ENCODE results near the gene SCN5A. TPM values are rescaled to one million over a fixed set of nuclear protein-coding genes. Genes with fewer than 3 reads are reported as not detected.

Gene SCN5A
- total and polyA plus RNA-seq, 2 of the 13 experiments (the other 11 are each of a cell fraction or from before 2014, with no cell fraction given): 0.22 TPM; not detected in 1

DNA sequence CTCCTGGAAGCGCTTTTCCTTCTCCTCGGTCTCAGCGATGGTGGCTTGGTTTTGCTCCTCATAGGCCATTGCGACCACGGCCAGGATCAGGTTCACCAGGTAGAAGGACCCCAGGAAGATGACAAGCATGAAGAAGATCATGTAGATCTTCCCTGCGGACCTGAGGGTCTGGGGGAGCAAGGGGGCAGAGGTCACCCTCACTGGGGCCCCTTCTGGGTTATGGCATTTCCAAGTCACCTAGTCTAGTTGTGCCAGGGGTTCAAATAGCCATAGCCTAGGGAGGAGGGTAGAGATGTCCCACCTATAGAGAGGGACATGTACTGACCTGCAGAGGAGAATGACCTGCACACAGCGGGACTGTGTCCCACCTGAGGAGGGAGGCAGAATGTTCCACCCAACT is 43.5 kb downstream of the SCN5A start:
- H3K27me3 ChIP-seq (ENCODE audit: control insufficient read depth in 1 of 2, insufficient read depth in 2 of 2, low read length in 2 of 2): peaks cover 6 to 61% of the 10 kb centered on the region in 2 experiments; a peak in 4 of 5 replicates
- DNase-seq (ENCODE audit: low spot score) (no peak), ATAC-seq (no peak), FAIRE-seq (no peak)
- no peak overlapping the region for H3K27ac ChIP-seq (ENCODE audit: extremely low read length, insufficient read depth, low read length)
- BruUV-seq (replicated peaks): no TSS peak
- H3K4me3 ChIP-seq (replicated peaks in 1 of 3; ENCODE audit: insufficient read depth in 1 of 3, low read depth in 2 of 3, low read length in 3 of 3): no peak overlapping the region
- no peaks in the 10 kb centered on the region for H3K9me3 ChIP-seq (ENCODE audit: low read length)
- H3K9ac ChIP-seq (ENCODE audit: insufficient read depth, low read depth, low read length): no peak overlapping the region
- no peak overlapping the region for H2AFZ ChIP-seq (ENCODE audit: low read length)
- no peak overlapping the region for H3K4me2 ChIP-seq (ENCODE audit: low read depth, low read length)
- CTCF ChIA-PET (ENCODE audit: low intra/inter-chr PET ratio, low total read pairs): no interaction called here
- POLR2A ChIA-PET: no interaction called here
- no peaks in the 10 kb centered on the region for H3K36me3 ChIP-seq (replicated peaks in 1 of 2; ENCODE audit: control insufficient read depth in 1 of 2, insufficient read depth in 2 of 2, low read length in 2 of 2)
- H3K4me1 ChIP-seq (ENCODE audit: insufficient read depth, low read length): no peaks in the 10 kb centered on the region
- intact Hi-C loops (cut with micrococcal nuclease; ENCODE audit: unreplicated experiment): no loop called here
- no peaks in the 10 kb centered on the region for H3K79me2 ChIP-seq (ENCODE audit: insufficient read depth, low read length)
- WGBS (ENCODE audit: low lambda C conversion rate): 0% methylated on average over 5 of the region's 7 CpGs
- 0 out of 2 replicates have a peak, but pooled peaks cover 2% of the 10 kb centered on the region for H4K20me1 ChIP-seq (ENCODE audit: insufficient read depth, low read length)
- in situ Hi-C loops (cut with HindIII; ENCODE audit: extremely low pct_ligation_motif_present, low pct_unique_long_range_greater_than_20kb): no loop called here
- TF ChIP-seq, protein P1, sequence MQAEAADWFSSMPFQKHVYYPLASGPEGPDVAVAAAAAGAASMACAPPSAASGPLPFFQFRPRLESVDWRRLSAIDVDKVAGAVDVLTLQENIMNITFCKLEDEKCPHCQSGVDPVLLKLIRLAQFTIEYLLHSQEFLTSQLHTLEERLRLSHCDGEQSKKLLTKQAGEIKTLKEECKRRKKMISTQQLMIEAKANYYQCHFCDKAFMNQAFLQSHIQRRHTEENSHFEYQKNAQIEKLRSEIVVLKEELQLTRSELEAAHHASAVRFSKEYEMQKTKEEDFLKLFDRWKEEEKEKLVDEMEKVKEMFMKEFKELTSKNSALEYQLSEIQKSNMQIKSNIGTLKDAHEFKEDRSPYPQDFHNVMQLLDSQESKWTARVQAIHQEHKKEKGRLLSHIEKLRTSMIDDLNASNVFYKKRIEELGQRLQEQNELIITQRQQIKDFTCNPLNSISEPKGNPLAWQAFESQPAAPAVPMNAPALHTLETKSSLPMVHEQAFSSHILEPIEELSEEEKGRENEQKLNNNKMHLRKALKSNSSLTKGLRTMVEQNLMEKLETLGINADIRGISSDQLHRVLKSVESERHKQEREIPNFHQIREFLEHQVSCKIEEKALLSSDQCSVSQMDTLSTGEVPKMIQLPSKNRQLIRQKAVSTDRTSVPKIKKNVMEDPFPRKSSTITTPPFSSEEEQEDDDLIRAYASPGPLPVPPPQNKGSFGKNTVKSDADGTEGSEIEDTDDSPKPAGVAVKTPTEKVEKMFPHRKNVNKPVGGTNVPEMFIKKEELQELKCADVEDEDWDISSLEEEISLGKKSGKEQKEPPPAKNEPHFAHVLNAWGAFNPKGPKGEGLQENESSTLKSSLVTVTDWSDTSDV (CRISPR knock-in tag; IDR thresholded peaks at IDR 0.05): no peak
- no peak for TF ChIP-seq ZMYM3 (CRISPR knock-in tag; IDR thresholded peaks at IDR 0.05)
- TF ChIP-seq, protein P2, sequence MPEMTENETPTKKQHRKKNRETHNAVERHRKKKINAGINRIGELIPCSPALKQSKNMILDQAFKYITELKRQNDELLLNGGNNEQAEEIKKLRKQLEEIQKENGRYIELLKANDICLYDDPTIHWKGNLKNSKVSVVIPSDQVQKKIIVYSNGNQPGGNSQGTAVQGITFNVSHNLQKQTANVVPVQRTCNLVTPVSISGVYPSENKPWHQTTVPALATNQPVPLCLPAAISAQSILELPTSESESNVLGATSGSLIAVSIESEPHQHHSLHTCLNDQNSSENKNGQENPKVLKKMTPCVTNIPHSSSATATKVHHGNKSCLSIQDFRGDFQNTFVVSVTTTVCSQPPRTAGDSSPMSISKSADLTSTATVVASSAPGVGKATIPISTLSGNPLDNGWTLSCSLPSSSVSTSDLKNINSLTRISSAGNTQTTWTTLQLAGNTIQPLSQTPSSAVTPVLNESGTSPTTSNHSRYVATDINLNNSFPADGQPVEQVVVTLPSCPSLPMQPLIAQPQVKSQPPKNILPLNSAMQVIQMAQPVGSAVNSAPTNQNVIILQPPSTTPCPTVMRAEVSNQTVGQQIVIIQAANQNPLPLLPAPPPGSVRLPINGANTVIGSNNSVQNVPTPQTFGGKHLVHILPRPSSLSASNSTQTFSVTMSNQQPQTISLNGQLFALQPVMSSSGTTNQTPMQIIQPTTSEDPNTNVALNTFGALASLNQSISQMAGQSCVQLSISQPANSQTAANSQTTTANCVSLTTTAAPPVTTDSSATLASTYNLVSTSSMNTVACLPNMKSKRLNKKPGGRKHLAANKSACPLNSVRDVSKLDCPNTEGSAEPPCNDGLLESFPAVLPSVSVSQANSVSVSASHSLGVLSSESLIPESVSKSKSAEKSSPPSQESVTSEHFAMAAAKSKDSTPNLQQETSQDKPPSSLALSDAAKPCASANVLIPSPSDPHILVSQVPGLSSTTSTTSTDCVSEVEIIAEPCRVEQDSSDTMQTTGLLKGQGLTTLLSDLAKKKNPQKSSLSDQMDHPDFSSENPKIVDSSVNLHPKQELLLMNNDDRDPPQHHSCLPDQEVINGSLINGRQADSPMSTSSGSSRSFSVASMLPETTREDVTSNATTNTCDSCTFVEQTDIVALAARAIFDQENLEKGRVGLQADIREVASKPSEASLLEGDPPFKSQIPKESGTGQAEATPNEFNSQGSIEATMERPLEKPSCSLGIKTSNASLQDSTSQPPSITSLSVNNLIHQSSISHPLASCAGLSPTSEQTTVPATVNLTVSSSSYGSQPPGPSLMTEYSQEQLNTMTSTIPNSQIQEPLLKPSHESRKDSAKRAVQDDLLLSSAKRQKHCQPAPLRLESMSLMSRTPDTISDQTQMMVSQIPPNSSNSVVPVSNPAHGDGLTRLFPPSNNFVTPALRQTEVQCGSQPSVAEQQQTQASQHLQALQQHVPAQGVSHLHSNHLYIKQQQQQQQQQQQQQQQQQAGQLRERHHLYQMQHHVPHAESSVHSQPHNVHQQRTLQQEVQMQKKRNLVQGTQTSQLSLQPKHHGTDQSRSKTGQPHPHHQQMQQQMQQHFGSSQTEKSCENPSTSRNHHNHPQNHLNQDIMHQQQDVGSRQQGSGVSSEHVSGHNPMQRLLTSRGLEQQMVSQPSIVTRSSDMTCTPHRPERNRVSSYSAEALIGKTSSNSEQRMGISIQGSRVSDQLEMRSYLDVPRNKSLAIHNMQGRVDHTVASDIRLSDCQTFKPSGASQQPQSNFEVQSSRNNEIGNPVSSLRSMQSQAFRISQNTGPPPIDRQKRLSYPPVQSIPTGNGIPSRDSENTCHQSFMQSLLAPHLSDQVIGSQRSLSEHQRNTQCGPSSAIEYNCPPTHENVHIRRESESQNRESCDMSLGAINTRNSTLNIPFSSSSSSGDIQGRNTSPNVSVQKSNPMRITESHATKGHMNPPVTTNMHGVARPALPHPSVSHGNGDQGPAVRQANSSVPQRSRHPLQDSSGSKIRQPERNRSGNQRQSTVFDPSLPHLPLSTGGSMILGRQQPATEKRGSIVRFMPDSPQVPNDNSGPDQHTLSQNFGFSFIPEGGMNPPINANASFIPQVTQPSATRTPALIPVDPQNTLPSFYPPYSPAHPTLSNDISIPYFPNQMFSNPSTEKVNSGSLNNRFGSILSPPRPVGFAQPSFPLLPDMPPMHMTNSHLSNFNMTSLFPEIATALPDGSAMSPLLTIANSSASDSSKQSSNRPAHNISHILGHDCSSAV (CRISPR knock-in tag; IDR thresholded peaks at IDR 0.05; ENCODE audit: borderline replicate concordance): no peak
- TF ChIP-seq, protein P3, sequence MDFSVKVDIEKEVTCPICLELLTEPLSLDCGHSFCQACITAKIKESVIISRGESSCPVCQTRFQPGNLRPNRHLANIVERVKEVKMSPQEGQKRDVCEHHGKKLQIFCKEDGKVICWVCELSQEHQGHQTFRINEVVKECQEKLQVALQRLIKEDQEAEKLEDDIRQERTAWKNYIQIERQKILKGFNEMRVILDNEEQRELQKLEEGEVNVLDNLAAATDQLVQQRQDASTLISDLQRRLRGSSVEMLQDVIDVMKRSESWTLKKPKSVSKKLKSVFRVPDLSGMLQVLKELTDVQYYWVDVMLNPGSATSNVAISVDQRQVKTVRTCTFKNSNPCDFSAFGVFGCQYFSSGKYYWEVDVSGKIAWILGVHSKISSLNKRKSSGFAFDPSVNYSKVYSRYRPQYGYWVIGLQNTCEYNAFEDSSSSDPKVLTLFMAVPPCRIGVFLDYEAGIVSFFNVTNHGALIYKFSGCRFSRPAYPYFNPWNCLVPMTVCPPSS (IDR thresholded peaks at IDR 0.05): no peak
- TF ChIP-seq, protein P4, sequence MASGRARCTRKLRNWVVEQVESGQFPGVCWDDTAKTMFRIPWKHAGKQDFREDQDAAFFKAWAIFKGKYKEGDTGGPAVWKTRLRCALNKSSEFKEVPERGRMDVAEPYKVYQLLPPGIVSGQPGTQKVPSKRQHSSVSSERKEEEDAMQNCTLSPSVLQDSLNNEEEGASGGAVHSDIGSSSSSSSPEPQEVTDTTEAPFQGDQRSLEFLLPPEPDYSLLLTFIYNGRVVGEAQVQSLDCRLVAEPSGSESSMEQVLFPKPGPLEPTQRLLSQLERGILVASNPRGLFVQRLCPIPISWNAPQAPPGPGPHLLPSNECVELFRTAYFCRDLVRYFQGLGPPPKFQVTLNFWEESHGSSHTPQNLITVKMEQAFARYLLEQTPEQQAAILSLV (CRISPR knock-in tag; IDR thresholded peaks at IDR 0.05; ENCODE audit: borderline replicate concordance): no peak
- no peak for TF ChIP-seq ZNF792 (CRISPR knock-in tag; IDR thresholded peaks at IDR 0.05)
- no peak for TF ChIP-seq ZNF230 (CRISPR knock-in tag; IDR thresholded peaks at IDR 0.05)
